T-helper 2 cell treated with Interferon-gamma antibody and Interleukin-4, amounts not matched to agents 100 ng/mL and 5 ng/mL, for 36 hours (primary cell): ENCODE results near the gene SWSAP1. TPM values are rescaled to one million over a fixed set of nuclear protein-coding genes. Genes with fewer than 3 reads are reported as not detected.
"Not testable (repeated sequence)": the region's sequence is repeated elsewhere in the genome, so short reads cannot be mapped to it uniquely, and the experiment has no call there.

Experiments used
- intact Hi-C: fragments of 100-400 bp; cut with micrococcal nuclease; formaldehyde crosslinking; loops from one replicate; pipeline ENCODE4 v1.15.1; 2023
- total RNA-seq: library from RNA; stranded (reverse); gene quantifications from 2 replicates; pipeline ENCODE4 v1.2.3, GENCODE V29; 2022

SWSAP1 gene
- total RNA-seq, 1 donor from 2014 or later = 3.6 TPM

- intact Hi-C loops = not testable (repeated sequence)
These were observed 20.4 kb upstream of the SWSAP1 start for GRCh38 chr19:11354102-11354501.

GRCh38 chr19:11355160-11356073 is 19.0 kb upstream of the SWSAP1 start, which contains the start of gene PLPPR2:
Gene PLPPR2, plus strand, starts transcription at chr19:11355432. Its CDS starts 2,242 bp downstream, at chr19:11357674.
- intact Hi-C loops = loop anchor here (1.0 kb wide), 1 partner anchor 9 kb away; the partner anchor contains the start of genes CCDC159 and TMEM205

- intact Hi-C loops = no loop called here
These were observed 18.4 kb upstream of the SWSAP1 start for GRCh38 chr19:11356074-11356397.

- intact Hi-C loops = no loop called here
These were observed 17.6 kb upstream of the SWSAP1 start for GRCh38 chr19:11356676-11357550.

- intact Hi-C loops = no loop called here
These were observed 15.0 kb upstream of the SWSAP1 start for GRCh38 chr19:11359421-11359820.

GRCh38 chr19:11361037-11361770 is 13.3 kb upstream of the SWSAP1 start:
- intact Hi-C loops = no loop called here

- intact Hi-C loops = no loop called here
These were observed 12.4 kb upstream of the SWSAP1 start for GRCh38 chr19:11361771-11362731.

- intact Hi-C loops = no loop called here
These were observed 10.6 kb upstream of the SWSAP1 start for GRCh38 chr19:11363881-11364280.

- intact Hi-C loops = no loop called here
These were observed 10.1 kb upstream of the SWSAP1 start for GRCh38 chr19:11364296-11364904.

GRCh38 chr19:11364935-11365334 is 9.5 kb upstream of the SWSAP1 start:
- intact Hi-C loops = no loop called here

GRCh38 chr19:11365557-11366117 is 8.8 kb upstream of the SWSAP1 start:
- intact Hi-C loops = no loop called here

GRCh38 chr19:11367528-11367927 is 6.9 kb upstream of the SWSAP1 start:
- intact Hi-C loops = no loop called here

GRCh38 chr19:11370744-11371143 is 3.7 kb upstream of the SWSAP1 start:
- intact Hi-C loops = loop anchor here (5.0 to 10.0 kb wide), 2 partner anchors 78 to 276 kb away; no protein-coding TSS in a partner anchor

- intact Hi-C loops = loop anchor here (5.0 to 10.0 kb wide), 2 partner anchors 81 to 279 kb away; no protein-coding TSS in a partner anchor
These were observed 1.1 kb upstream of the SWSAP1 start for GRCh38 chr19:11373166-11373884.

- intact Hi-C loops = loop anchor here (5.0 to 10.0 kb wide), 2 partner anchors 82 to 279 kb away; no protein-coding TSS in a partner anchor
These were observed 507 bp upstream of the SWSAP1 start for GRCh38 chr19:11373885-11374432.

GRCh38 chr19:11375143-11375948 is 880 bp downstream of the SWSAP1 start:
- intact Hi-C loops = loop anchor here (1.0 to 10.0 kb wide), 4 partner anchors 29 to 281 kb away; partner anchors contain the start of genes CCDC159, ODAD3, PRKCSH and TMEM205

GRCh38 chr19:11377237-11377636 is 2.8 kb downstream of the SWSAP1 start:
- intact Hi-C loops = loop anchor here (10.0 kb wide), 1 partner anchor 282 kb away; no protein-coding TSS in a partner anchor
